Fibroblast of skin of scalp (primary cell): ENCODE results near the gene TECR.
A peak's percentile ranks its signal among the peaks of the same experiment; 100 is the strongest.
"Not testable (repeated sequence)": the region's sequence is repeated elsewhere in the genome, so short reads cannot be mapped to it uniquely, and the experiment has no call there.

ENCODE experiments used
- DNase-seq: peaks from one replicate; pipeline ENCODE4 v3.0.0-alpha.2; 2013

TECR gene

GRCh38 chr19:14561249-14561648 is 31.9 kb downstream of the TECR start:
- no peak for DNase-seq

GRCh38 chr19:14561847-14562351 is 32.5 kb downstream of the TECR start:
- no peak for DNase-seq

- no peak for DNase-seq
Observed at GRCh38 chr19:14562660-14563589, 33.5 kb downstream of the TECR start.

- DNase-seq: no peak
Observed at GRCh38 chr19:14563590-14563926, 34.2 kb downstream of the TECR start.

GRCh38 chr19:14563989-14564651 is 34.7 kb downstream of the TECR start:
- no peak for DNase-seq

- DNase-seq: not testable (repeated sequence)
Observed at GRCh38 chr19:14564652-14565297, 35.4 kb downstream of the TECR start.

GRCh38 chr19:14565298-14565679 is 35.9 kb downstream of the TECR start:
- no peak for DNase-seq

GRCh38 chr19:14565765-14566711 is 36.6 kb downstream of the TECR start:
- no peak for DNase-seq

- no peak for DNase-seq
Observed at GRCh38 chr19:14566712-14567077, 37.3 kb downstream of the TECR start.

GRCh38 chr19:14567079-14567478 is 37.7 kb downstream of the TECR start:
- DNase-seq: no peak

- no peak for DNase-seq
Observed at GRCh38 chr19:14570864-14571527, 41.6 kb downstream of the TECR start.

GRCh38 chr19:14571695-14572490 is 42.5 kb downstream of the TECR start, which contains the start of gene NDUFB7:
Gene NDUFB7 (minus strand): TSS chr19:14572066. CDS start chr19:14572000, 66 bp downstream.
- DNase-seq: peak; percentile 95

GRCh38 chr19:14575428-14575980 is 46.1 kb downstream of the TECR start:
- no peak for DNase-seq

GRCh38 chr19:14576363-14576762 is 47.0 kb downstream of the TECR start:
- no peak for DNase-seq

- no peak for DNase-seq
Observed at GRCh38 chr19:14577264-14577663, 47.9 kb downstream of the TECR start.

GRCh38 chr19:14577885-14578427 is 48.6 kb downstream of the TECR start:
- DNase-seq: no peak

GRCh38 chr19:14580623-14581237 is 51.3 kb downstream of the TECR start:
- DNase-seq: no peak

GRCh38 chr19:14582894-14583340 is 53.5 kb downstream of the TECR start, which contains the start of gene CLEC17A:
Gene CLEC17A (plus strand): TSS chr19:14583084. CDS start chr19:14583161, 77 bp downstream.
- DNase-seq: no peak

- DNase-seq: not testable (repeated sequence)
Observed at GRCh38 chr19:14584372-14584771, 55.0 kb downstream of the TECR start.
